Posterior vena cava (tissue), 2 donors: ENCODE results near the gene PLA2G12A. TPM values are rescaled to one million over a fixed set of nuclear protein-coding genes. Genes with fewer than 3 reads are reported as not detected.

Experiments
- DNase-seq: peaks from one replicate; pipeline ENCODE4 v3.0.0-alpha.2; 2020; ENCODE audit warnings: low spot score
- intact Hi-C, 2 donors: fragments of 100-400 bp; cut with DNase I; formaldehyde crosslinking; loops; one replicate each; pipeline versions ENCODE4 v1.14.1 to v1.14.2; 2022 to 2023
- long read RNA-seq, 2 donors: library from polyadenylated mRNA; unstranded; transcript quantifications; one replicate each; pipeline ENCODE4 v2.0.0, GENCODE V29; 2020 to 2021
- total RNA-seq, 2 donors: library from RNA; stranded (reverse); fragmentation: NEBNext Ultra II Directional; extraction: Animal tissue kit (Norgen Biotek cat#: 25700); gene quantifications; one replicate each; pipeline ENCODE4 v1.2.1, GENCODE V29; 2021
- donor health status: DM: yes; HTN: yes; CAD: no.
- donor health status: DM: yes; HTN: yes; CAD: no.

PLA2G12A gene
- 10 to 100 TPM; 26.9 to 31.9 TPM for total RNA-seq
- long read RNA-seq, donor 1, full-length matches to known transcripts, result 5 of 9 reads
- long read RNA-seq, donor 1, partial matches to known transcripts, result 0 of 9 reads
- long read RNA-seq, donor 1, other reads (novel, unspliced or antisense), result 4 of 9 reads
- long read RNA-seq, donor 2, full-length matches to known transcripts, result 49 of 50 reads
- long read RNA-seq, donor 2, partial matches to known transcripts, result 0 of 50 reads
- long read RNA-seq, donor 2, other reads (novel, unspliced or antisense), result 1 of 50 reads

DNA sequence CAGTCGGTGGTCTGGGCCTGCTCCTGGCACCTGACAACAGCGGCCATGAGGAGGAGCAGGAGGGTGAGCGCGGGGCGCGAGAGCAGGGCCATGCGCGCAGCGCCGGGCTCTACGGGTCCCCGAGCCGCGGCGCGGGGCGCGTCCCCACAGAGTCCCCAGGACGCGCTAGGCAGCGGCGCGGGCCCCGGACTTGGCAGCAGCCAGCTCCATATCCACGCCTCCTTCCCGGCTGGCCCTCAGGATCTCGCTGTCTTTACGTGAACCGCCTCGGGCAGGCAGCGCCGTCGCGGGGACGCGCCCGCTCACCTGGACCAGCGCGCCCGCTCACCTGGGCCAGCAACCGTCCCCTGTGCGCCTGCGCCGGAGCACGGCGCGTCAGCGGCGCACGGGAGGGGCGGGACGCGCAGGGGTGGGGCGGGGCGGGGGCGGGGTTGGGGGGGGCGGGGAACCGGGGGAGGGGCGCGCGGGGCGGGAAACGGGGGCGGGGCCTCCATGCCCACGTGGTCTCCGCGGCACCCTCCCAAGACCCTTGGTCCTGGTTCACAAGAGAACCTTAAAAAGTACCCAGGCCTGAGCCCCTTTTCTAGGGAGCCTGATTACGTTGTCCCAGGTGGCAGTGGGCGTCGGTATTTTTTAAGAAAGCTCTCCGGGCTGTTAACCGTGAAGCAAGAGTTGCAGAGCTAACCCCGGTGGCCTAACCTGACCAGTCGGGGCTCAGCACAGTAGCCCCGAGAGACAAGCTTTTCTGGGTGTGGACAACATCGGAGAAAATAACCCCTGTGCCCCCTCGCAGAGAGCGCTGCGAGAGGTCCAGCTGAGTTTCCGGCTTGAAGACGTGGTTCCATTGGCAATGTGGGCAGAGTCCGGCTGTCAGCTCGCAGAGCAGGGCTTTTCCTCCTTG is at the start of gene PLA2G12A:
PLA2G12A (minus strand) TSS at position 353 of the 901 bp plus-strand sequence; CDS start at position 92, 261 bp downstream.
- peak; percentile 89 for DNase-seq
- intact Hi-C loops, result no loop called here

DNA sequence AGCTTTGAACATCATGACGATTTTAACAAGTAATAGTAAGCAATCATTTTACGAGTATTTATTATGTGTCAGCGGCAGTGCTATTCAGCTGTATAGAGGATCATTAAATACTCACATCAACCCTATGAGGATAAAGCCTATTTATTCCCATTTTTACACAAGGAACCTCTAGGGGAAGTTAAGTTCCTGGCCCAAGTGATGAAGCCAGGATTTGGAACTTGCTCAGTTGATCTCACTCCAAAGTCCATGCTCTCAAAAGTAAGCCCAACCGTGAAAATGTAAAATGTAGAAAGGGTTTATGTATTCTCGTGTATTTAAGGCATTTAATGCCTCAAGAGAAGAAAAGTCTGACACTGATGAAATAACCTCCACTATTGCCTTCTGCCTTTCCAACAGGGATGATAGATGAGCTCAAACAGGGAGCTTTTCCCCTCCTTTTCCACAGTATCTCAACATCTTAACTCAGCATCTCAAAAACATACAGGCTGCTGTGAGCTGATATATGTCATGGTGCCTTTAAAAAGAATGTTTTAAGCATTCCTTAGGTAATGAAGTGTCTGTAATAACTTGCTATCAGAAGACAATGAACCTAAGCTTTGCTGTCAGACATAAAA is 35.0 kb upstream of the PLA2G12A start:
- intact Hi-C loops, result no loop called here
- no peak for DNase-seq

DNA sequence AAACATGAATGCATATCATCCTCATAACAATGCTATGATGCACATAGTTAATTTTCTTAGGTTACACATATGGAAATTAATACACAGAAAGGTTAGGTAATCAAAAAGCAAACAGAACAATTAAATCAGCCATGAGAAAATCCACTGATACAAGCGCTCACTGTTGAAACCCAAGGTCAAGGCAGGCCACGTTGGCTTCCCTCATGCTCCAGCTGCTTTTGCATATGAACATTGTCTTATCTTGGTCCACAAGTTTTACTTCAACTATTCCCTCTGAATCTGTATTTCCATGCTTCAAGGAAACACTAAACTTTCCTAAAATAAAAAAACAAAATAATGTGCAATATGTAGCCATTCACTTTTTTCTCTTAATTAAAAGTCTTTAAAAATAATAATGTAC is 34.5 kb upstream of the PLA2G12A start:
- intact Hi-C loops, result no loop called here
- no peak for DNase-seq

DNA sequence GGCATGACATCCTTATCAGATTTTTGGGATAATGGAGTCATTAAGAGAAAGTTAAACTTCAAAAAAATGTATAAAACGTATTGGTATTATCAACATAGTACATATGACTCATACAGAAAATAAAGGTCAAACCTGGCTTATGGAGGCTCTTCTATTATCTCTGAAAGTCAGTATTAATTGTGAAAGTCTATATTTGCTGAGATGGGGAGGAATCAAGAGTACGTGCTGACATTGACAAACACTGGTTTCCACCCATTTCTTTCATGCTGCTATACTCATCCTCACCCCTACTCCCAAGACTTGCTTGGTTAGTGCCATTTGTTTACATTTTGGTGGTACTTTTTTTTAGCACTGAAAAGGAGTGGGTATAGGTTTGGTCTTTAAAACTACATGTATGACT is 30.8 kb upstream of the PLA2G12A start:
- no peak for DNase-seq
- intact Hi-C loops, result no loop called here

DNA sequence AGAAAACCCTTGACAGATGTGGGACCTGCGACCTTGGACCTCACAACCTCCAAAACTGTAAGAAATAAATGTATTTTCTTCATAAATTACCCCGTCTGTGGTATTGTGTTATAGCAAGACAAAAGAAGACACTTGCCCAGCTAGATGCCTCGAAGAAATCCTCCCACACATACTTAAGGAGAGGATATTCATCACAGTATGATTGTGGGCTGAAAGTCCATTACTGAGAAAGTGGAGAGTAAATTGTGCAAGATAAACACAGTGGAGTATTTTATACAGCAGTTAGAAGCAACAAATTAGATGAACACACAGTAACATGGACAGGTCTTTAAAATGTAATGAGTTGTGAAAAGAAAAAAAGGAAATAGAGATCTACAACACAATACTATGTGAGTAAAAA is 25.8 kb upstream of the PLA2G12A start:
- intact Hi-C loops, result no loop called here
- no peak for DNase-seq

DNA sequence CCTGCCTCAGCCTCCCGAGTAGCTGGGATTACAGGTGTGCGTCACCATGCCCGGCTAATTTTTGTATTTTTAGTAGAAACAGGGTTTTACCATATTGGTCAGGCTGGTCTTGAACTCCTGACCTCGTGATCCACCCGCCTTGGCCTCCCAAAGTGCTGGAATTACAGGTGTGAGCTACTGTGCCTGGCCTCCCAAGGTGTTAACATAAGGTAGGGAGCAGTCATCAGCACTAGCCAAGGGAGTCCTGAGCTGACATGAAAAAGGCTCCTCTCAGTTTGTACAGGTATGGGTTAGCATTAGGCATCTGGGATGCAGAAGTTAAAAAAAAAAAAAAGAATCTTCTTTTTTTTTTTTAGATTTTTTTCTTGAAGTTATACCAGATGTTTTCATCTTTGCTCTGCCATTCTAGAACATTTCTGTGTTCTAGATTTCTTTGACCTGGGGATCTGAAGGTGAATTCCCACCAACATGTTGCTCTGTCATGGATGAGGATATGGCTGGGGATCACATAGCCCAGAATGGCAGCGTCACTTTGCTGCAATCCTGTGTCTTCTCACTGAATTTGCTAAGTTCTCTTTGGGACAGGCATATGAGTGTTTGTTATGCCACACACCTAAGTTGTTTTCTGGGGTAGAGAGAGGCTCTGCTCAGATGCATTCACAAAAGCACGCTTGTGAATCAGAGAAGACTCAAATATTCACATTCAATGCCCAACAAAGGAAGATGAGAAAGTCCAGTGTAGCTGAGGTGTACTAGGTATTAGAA is 24.4 kb upstream of the PLA2G12A start:
- DNase-seq, result no peak
- intact Hi-C loops, result no loop called here

DNA sequence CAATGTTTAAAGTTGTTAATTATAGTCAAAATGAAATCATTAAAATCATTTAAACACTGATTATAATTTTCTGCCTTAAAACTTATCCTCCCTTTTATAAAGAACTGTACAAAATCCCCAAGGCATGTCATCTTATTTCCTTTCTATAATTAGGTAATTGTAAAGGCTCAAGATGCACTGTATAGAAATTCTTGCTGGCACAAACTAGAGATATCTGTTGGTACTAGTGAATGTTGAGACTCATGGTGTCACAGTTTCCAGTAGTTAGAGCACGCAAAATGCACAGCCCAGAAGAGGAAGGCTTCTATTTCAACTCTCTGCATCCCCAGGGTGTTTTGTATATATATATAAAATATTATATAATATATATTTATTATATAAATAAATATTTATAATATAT is 22.7 kb upstream of the PLA2G12A start:
- DNase-seq, result no peak
- intact Hi-C loops, result no loop called here

DNA sequence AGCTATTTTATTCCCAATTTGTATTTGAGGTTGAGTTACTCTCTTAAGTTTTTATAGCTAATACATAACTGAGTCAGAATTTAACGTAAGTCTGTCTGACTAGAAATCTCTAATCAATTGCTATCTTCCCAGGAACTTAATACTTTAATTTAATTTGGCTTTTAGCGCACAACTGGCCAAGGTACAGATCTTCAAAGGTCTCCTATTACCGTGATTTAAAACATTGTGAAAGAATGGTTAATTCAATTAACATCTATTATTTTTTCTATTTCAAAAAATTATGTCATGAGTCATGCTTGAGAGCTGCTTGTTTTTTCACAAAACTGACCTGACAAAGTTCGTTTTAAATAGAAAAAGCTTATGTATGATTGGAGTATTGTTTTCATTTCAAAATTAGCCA is 22.0 kb upstream of the PLA2G12A start:
- DNase-seq, result no peak
- intact Hi-C loops, result no loop called here

DNA sequence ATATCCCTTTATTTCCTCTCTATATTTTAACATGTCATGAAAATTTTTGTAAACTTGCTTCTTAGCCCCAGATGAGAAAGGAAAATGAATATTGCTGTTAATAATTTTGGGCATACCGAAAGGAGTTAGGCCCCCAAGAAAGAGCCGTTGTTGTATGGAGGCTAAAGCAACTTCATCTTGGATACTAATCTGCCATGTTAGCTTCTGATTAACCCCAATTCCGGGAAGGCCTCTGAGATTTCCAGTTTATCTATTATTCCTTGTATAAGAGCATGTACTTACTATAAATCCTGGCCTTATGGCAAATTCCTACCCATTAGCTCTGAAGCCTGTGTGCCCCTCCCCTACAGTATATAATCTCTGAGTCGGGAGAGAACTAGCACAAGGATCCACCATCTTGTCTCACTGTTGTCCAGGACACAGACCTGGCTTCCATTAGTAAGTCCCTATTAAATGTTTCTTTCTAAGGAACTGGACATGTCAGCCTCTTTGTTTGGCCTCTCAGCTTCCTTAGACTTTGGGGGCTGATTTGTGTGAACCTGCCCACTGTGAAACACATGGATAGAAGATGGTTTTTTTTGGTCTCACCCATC is 20.9 kb upstream of the PLA2G12A start:
- intact Hi-C loops, result no loop called here
- no peak for DNase-seq

DNA sequence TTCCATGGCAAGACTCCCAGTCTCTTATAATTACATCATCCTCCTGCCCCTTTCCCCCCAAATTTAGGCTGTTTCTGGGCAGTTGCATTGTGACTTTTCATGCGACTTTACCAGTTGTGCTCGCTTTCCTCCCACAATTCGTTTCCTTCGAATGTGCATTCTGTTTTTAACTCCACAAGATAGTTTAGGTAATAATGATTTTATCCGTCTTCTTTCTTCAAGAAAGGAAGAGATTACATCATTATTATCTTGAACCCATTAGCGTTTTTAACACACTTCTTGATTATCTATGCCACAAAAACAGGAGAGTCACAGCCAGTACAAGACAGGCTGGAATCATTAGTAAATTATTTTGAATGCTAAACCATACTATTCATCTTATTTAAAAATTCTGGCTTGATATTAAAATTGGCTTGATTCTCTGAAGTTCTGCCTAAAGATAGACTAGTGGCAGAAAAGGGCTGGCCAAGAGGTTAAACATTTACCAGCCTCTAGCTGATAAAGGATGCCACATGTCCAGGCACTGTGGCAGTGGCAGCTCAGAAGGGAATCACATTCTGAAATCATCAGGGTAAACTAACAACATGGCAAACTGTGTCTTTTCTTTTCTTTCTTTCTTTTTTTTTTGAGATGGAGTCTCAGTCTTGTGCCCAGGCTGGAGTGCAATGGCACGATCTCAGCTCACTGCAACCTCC is 19.7 kb upstream of the PLA2G12A start:
- DNase-seq, result no peak
- intact Hi-C loops, result no loop called here

DNA sequence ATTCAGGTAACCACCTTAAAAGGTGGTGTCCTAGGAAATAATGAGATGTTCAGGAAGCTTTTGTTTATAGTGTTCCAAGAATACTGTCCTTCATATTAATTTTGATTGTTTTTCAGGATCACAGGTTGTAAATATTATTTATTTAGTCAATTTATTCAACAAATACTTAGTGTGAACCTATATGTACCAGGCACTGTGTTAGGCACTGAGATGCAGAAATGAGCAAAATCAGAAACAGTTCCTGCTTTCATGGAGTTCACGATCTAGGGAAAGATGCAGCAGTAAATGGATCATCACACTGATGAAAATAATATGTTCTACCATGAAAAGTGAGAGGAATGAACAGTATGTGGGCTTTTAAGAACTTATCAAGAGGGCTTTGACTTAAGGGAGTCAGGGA is 18.2 kb upstream of the PLA2G12A start:
- no peak for DNase-seq
- intact Hi-C loops, result no loop called here

DNA sequence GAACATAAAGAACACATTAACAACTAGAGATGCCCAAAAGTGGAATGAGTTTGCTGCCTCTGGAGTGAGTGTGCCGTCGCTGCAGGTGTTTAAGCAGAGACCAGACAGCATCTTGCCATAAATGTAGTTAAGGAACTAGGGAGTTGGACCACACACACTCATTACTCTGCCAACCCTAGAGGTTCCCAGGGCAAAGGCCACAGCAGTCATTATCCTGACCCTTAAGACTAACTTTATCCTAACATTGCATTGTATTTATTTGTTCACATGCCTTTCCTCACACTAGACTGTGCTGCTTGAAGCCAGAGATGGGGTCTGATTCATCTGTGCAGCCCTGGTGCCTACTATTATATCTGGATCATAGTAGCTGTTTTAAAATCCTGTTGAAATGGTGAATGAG is 16.9 kb upstream of the PLA2G12A start:
- no peak for DNase-seq
- intact Hi-C loops, result no loop called here

DNA sequence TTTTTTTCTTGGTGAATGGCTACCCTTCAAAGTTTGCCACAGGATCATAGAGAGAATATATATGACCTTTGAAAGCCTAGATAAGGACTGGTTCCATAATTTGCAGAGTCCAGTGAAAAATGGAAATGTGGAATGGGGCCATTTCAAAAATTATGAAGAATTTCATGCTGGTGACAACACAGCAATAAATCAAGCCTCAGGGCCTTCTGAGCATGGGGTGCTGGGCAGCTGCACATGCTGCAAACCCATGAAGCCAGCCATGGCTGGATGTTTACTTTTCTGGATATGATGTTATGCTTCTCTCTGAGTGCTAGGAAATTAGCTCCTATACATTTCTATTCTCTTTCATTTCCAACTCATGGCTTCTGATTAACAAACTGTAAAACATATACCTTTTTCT is 16.0 kb upstream of the PLA2G12A start:
- intact Hi-C loops, result no loop called here

DNA sequence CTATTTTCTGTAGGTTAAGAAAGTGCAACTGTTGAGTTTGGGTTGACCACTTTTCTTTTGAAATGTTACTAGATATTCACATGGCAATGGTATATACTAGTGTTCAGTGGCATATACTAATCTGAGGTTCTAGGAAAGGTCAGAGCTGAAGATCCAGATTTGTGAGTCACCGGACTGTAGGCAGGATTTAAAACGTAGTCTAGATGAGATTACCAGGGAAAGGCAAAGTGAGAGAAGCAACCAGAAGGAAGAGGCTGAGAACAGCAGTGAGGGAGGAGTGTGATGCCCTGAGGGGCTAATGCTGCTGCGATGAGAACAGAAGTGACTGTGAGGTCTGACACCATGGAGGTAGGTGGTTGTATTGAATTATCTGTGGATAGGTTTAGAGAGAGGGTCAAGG is 9.7 kb upstream of the PLA2G12A start:
- DNase-seq, result no peak
- intact Hi-C loops, result no loop called here

More for the DNA sequence above, 16.0 kb upstream of the PLA2G12A start:
- no peak for DNase-seq

DNA sequence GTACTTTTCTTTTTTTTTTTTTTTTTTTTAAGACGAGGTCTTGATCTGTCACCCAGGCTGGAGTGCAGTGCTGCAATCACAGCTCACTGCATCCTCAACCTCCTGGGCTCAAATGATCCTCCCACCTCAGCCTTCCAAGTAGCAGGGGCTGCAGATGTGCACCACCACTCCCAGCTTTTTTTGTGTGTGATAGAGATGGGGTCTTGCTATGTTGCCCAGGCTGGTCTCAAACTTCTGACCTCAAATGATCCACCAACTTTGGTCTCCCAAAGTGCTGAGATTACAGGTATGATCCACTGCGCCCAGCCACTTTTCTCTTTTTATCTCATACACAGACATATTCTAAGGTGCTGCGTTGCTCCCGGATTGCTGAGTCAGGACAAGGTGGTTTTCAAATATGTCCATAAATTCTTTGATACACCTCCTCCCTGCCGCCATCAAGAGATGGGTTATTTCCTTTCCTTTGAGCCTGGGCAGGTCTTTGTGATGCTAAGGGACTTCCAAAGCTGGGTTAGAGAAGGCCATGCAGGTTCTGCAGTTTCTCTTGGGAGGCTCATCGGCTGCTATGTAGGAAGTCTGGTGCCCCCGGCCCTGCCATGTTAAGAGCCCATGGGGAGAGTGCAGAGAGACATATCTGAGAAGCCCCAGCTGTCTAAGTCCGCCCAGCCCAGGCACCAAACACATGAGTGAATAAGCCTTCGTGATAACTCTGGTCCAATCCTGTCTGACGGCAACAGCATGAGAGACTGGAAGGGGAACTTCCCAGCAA is 8.4 kb upstream of the PLA2G12A start:
- intact Hi-C loops, result no loop called here

DNA sequence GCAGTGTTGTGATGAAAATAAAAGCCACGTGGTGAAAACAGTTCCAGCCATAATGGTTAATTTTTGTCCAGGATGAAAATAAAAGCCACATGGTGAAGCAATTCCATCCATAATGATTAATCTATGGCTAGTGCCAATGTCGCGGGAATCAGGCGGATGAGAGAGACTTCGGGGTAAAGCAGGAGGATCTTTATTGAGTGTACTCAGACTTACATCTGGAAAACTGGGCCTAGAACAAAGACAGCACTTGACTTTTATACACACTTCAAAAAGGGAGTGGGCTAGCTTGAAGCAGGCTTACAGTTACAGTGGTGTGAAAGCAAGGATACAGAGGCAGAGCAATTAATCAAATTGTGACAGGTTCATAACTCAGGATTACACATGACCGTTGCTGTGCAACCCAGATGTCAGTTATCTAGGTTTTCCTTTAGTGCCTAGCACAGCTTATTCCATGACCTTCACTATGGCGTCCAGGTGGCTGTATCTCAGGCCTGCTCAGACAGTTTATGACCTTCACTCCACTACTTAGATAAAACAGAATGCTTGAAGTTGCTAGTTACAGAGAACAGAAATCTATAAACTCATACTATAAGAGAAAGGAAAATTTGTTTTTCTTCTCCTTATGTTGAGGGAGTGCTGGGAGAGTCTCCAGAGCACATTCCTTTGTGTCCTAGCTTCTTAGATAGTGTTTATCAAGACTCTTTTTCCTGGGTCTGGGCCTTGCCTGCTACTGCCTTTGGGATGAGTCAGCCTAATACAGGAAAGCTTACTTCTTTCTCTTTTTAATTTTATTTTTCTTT is 5.9 kb upstream of the PLA2G12A start:
- DNase-seq, result no peak
- intact Hi-C loops, result no loop called here

More for the DNA sequence above, 8.4 kb upstream of the PLA2G12A start:
- no peak for DNase-seq

DNA sequence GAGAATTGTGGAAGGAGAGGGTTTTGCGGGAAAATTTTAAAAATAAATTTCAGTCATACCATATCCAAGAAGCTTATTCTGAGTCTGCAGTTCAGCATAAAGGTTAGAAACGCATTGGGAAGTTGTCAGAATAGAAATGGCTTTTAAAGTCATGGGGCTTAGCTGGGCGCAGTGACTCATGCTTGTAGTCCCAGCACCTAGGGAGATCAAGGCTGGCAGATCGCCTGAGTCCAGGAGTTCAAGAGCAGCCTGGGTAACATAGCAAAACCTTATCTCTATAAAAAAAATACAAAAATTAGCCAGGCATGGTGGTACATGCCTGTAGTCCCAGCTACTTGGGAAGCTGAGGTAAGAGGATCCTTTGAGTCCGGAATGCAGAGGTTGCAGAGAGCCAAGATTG is 3.9 kb upstream of the PLA2G12A start:
- intact Hi-C loops, result no loop called here
- no peak for DNase-seq
